GM21737 (cell line): ENCODE data around the gene ABCC8.

Source experiments
- ATAC-seq: cut with Tn5 transposase; IDR thresholded peaks from one replicate; pipeline ENCODE4 v1.9.1; 2021; ENCODE audit warnings: mild to moderate bottlenecking, moderate library complexity; ENCODE audit not compliant: unreplicated experiment

The ABCC8 gene

DNA sequence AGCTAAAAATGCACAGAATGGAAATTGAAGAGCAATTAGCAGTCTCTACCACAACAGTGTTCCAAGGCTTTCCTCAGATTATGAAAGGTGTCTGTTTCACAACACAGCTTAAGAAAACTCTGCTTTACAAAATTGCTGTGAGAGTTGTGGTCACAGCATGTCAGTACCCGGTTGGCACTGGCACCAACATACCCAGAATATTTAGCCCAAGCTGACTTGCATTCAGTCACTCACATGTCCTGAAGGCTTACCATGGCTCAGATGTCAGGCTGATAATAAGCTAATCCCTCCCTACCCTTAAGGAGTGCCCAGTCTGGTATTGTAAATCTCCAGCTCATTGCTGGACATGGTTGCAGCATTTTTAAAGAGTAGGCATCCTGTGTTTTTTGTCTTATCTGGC is 110.2 kb downstream of the ABCC8 start:
- ATAC-seq, result no peak

DNA sequence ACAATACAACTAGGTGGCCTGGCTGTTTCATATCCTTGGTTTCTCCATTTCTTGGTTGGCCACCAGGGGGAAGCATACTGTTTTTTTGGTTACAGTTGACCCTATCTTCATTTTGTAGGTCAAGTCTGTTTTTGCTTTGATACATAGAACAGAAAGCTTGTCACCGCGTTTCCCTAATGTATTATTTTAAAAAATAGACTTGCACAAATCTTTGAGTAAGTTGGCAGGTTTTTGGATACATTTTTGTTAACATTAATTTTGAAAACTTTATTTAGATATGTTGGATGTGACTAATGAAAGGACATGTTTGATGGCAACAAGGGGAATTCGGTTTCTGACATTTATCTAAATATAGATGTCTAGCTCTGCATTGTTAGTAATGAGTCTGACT is 122.0 kb downstream of the ABCC8 start:
- peak; percentile 51 for ATAC-seq

DNA sequence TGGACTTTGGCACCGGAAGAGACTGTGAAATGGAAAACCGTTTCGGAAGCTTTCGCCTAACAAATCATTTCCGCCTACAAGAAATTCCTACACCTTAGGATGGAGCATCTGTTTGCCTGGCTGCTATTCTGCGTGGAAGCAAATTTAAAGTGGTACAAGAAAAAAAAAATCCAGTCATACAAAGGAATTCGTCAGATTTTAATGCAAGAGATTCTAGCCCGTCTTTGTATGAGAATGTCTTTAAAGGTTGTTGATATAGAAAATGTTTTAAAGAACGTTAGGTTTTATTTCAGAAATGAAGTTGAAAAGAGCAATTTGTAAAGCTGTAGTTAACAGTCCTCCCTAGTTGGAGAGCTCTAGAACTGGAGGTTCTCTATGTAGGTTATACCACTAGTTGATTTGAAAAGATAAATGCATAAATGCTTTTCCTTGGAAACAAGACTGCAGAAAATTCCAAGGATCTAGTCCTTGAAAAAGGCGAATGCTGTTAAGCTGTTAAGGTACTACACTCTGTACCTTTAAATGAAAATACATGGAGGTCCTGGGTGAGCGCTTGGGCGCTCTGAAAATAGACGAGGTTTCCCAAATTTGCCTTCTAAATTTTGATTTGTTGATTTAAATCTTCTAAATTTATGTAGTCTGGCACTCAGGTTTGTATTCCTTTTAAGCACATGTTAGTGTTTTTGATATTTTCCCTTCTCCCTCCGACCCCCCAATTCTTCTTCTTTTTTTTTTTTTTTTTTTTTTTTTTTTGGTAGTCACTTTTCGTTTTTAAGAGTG is 122.6 kb downstream of the ABCC8 start:
- no peak for ATAC-seq

DNA sequence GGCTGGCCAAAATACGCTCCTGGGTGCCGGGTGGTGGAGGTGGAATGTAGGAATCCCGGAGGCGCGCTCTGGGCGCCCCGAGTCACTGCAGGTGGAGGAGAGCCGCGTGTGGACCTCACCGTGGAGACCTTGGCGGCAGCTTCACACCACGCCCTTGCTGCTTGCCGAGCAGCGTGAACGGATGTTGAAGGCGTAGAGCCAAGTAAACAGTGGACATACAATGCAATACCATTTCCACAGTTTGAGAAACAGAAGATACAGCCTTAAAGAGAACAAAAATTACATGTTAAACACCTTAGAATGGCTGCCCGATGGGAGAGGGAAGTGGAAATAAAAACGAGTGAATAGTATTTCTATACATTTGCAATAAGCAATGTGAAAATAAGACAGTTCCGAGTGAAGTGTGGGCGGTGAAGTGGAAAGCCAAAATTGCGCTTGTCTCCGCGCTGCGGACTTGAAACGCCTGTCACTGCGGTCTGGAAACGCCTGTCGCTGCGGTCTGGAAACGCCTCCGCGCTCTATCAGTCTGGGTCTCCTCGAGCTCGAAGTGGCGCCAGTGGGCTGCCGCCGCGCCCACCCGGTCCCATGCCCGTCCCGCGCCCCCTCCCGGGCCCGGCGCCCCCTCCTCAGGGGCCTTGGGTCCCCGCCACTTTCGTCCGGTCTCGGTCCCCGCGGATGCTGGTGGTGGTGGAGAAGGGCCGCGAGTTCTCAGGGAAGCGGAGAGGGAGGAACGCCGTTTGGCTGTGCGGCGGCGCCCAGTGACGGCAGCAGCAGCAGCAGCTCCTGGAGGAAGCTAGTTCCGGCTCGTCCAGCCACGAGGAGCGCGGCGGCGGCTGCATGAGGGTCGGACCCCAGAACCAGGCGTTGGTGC is 123.5 kb downstream of the ABCC8 start:
- no peak for ATAC-seq

DNA sequence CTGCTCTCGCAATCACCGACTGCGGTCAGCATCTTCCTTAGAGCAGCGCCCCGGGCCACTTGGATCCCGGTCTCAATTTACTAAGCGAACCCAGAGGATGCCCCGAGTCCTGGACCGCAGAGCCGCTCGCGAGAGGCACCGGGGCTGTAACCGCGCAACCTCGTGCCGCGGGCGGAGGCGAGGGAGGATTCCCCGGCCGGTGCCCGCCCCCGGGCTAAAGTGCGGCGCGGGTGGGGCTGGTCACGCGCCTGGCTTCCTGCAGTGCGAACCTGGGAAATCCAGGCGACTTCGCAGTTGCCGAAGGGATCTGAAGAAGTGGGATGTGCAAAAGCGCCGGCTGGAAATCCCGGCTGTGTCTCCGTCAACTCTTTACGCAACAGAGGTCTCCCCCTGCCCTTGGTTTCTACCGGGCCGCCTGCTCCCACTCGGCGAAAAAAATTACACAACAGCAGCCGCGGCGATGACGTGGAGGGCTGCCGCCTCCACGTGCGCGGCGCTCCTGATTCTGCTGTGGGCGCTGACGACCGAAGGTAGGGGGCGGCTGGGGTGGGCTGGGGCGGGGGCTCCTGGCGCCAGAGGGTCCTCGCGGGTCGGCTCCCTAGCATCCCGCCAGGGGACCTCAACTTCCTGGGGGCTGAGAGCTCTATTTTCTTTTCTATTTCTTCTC is 125.0 kb downstream of the ABCC8 start, which contains the start of gene NCR3LG1:
Gene NCR3LG1, plus strand, starts transcription at position 291 of the 667 bp plus-strand sequence. Its CDS starts 170 bp downstream, at position 461.
- no peak for ATAC-seq

DNA sequence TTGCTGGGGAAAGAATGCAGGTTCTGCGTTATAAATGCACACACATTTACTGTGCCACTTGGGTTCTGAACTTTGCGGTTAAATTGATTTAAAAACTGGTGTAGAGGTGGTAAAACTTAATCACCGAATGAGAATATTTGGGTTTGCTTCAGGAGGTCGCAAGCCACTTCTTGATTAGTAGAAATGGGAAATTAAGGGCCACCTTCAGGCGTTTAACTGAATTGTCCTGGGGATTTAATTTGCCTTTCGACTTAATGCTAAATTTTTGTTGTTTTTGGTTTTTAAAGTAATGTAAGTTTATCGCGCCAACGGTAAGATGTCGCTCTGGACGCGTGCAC is 125.5 kb downstream of the ABCC8 start:
- ATAC-seq, result no peak

DNA sequence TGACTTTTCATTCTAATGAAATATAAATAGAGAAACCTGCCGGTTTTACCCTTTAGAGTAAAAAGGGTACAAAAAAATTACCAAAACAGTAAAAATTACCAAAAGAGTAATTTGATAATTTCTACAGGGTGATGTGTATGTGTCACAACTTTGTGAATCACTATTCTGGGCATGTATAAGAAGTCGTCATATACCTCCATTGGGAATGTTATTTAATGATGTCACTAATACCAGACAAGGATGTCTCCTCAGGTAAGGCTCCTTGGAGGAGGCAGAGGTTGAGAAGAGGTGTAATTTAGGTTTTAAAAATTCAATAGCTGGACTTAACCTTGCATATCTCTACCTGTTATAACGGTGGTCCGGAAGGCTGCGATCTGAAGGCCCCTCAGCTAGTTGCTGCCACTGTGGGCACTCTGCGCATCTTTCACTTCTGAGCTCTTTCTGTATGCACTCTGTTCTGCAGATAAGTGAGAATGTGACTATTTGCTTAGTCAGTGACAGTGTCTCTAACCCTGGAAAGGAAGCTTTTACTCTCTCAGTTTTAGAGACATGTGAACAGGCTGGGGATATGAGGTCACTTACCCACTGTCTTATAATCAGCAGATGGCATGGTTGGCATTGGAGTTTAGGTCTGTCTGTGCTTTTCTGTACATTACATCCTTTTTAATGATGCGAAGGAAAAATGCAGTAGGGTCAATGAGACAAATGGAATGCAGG is 126.0 kb downstream of the ABCC8 start:
- no peak for ATAC-seq

DNA sequence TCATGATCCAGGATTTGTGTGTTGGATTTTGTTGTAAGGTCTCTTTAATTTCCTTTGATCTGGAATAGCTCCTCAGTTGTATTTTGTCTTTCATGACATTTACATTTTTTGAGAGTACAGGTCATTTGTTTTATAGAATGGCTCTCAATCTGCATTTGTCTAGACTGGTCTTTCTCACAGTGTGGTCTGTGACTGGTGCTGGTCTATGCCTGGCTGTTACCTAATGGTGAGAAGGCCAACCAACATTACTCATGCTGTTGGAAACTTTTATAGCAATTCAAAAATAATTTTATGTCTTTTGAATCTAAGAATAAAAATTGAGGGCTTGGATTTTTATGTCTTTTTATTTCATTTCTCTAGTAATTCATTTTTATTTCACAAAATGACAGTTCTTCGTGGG is 129.0 kb downstream of the ABCC8 start:
- ATAC-seq, result no peak

DNA sequence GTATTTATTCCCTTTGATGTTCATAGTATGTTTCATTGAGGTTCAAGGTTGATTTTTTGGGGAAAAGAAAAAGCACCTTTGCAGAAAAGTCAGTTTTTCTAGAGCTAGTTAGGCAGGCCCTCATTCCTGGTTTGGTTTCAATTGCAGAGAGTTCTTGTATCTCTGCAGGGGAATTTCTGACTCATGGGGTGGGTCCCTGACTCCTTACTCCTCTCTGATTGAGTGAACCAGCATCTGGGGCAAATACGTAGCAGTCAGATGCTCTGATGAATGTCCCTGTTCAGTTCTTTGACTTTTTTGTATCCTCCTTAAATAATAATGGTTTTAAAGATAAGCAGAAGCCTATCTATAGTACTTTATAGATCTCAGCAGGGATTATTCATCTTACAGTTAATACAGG is 132.7 kb downstream of the ABCC8 start:
- no peak for ATAC-seq

DNA sequence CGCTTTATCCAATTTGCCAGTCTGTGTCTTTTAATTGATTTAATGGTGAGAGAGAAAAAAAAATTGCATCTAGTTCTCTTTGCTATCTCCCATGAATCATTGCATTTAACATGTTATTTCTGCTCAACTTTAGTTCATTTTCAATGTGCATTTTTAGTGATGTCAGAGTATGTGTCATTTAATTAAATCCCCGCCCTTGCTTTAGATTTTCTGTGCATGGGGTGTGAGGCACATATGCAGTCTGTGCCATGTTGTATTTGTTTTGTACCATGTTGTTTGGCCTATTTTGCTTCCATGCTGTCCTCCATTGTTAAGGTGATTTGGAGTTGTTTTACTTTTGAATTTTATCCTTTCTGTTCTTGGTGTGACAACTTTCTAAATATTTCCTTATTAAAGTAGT is 133.4 kb downstream of the ABCC8 start:
- ATAC-seq, result no peak
